Smooth muscle cell (in vitro differentiated cells): ENCODE results near the gene CD37. TPM values are rescaled to one million over a fixed set of nuclear protein-coding genes. Genes with fewer than 3 reads are reported as not detected.
"Not testable (repeated sequence)": the region's sequence is repeated elsewhere in the genome, so short reads cannot be mapped to it uniquely, and the experiment has no call there.

Source experiments
- DNase-seq: peaks from one replicate; lab custom pipeline; 2025; ENCODE audit not compliant: unreplicated experiment; lab: John Stamatoyannopoulos, UW
- H2AFZ ChIP-seq: fragments of 200-600 bp; sonication (generic); 2 replicates; pipeline ENCODE4 v1.6.0; 2016; ENCODE audit warnings: antibody characterized with exemption, low read depth, mild to moderate bottlenecking
- H3F3A ChIP-seq: fragments of 200-600 bp; sonication (generic); 2 replicates; pipeline ENCODE4 v1.6.0; 2017; ENCODE audit warnings: antibody characterized with exemption, low read depth
- H3K27ac ChIP-seq: fragments of 200-600 bp; sonication (generic); 2 replicates; pipeline ENCODE4 v1.5.1; 2016; ENCODE audit warnings: low read depth, mild to moderate bottlenecking
- H3K27me3 ChIP-seq: fragments of 200-600 bp; sonication (generic); 2 replicates; pipeline ENCODE4 v1.6.1; 2016; ENCODE audit warnings: low read depth, mild to moderate bottlenecking
- H3K36me3 ChIP-seq: fragments of 200-600 bp; sonication (generic); 2 replicates; pipeline ENCODE4 v1.5.1; 2016; ENCODE audit warnings: low read depth
- H3K4me1 ChIP-seq: fragments of 200-600 bp; sonication (generic); 2 replicates; pipeline ENCODE4 v1.5.1; 2016; ENCODE audit warnings: low read depth
- H3K4me2 ChIP-seq: fragments of 200-600 bp; sonication (generic); 2 replicates; pipeline ENCODE4 v1.6.0; 2016; ENCODE audit warnings: mild to moderate bottlenecking
- H3K4me3 ChIP-seq: fragments of 200-600 bp; sonication (generic); 2 replicates; pipeline ENCODE4 v1.5.1; 2016; ENCODE audit warnings: mild to moderate bottlenecking
- H3K79me2 ChIP-seq: fragments of 200-600 bp; sonication (generic); 2 replicates; pipeline ENCODE4 v1.6.0; 2016; ENCODE audit warnings: low read depth, mild to moderate bottlenecking
- H3K9ac ChIP-seq: fragments of 200-600 bp; sonication (generic); 2 replicates; pipeline ENCODE4 v1.6.0; 2016; ENCODE audit warnings: low read depth
- H3K9me3 ChIP-seq: fragments of 200-600 bp; sonication (generic); replicated peaks from 2 replicates; pipeline ENCODE4 v1.5.1; 2016; ENCODE audit warnings: low read depth
- H4K20me1 ChIP-seq: fragments of 200-600 bp; sonication (generic); 2 replicates; pipeline ENCODE4 v1.6.0; 2016; ENCODE audit warnings: low read depth
- CTCF ChIP-seq: fragments of 200-600 bp; sonication (generic); IDR thresholded peaks from 2 replicates; pipeline ENCODE4 v1.5.1; 2017; ENCODE audit warnings: borderline replicate concordance, mild to moderate bottlenecking, antibody characterized with exemption; ENCODE audit not compliant: insufficient read depth, poor library complexity, severe bottlenecking
- WGBS: methylation state at CpG from one replicate; pipeline ENCODE4 v1.1.7; 2016; ENCODE audit warnings: low lambda C conversion rate; 5-methylcytosine and 5-hydroxymethylcytosine counted together
- polyA plus RNA-seq: library from polyadenylated mRNA; unstranded; fragments of >200 nt; fragmentation: Nextera tagmentation; extraction: Ambion mirVana; gene quantifications from 2 replicates; pipeline ENCODE4 v1.2.1, GENCODE V29; 2016
- total RNA-seq: library from RNA; depleted of rRNA; stranded (reverse); fragments of >200 nt; gene quantifications from 2 replicates; pipeline ENCODE4 v1.2.3, GENCODE V29; 2014

Gene CD37
- not detected in 2 replicates for total RNA-seq
- 7.0 and 8.8 TPM in 2 replicates for polyA plus RNA-seq

GRCh38 chr19:49335071-49335783 lies at the start of gene CD37:
Gene CD37, plus strand, starts transcription at chr19:49335406. Its CDS starts 135 bp downstream, at chr19:49335541.
- H3K79me2 ChIP-seq = no peaks in the 10 kb centered on the region
- no peaks in the 10 kb centered on the region for H3K36me3 ChIP-seq
- H3F3A ChIP-seq = no peaks in the 10 kb centered on the region
- no peaks in the 10 kb centered on the region for H3K27me3 ChIP-seq
- no peak for DNase-seq
- H3K4me3 ChIP-seq = no peak within 1 kb of the TSS
- H3K27ac ChIP-seq = no peak within 1 kb of the TSS
- H2AFZ ChIP-seq = no peak within 1 kb of the TSS
- H3K9ac ChIP-seq = no peak within 1 kb of the TSS
- H3K4me2 ChIP-seq = no peak within 1 kb of the TSS
- H3K9me3 ChIP-seq = no peaks in the 10 kb centered on the region
- H3K4me1 ChIP-seq = peaks cover 4% of the 10 kb centered on the region
- no peak for TF ChIP-seq CTCF
- WGBS = 83% methylated on average over 10 of the region's 13 CpGs
- peaks cover 24% of the 10 kb centered on the region for H4K20me1 ChIP-seq

DNA sequence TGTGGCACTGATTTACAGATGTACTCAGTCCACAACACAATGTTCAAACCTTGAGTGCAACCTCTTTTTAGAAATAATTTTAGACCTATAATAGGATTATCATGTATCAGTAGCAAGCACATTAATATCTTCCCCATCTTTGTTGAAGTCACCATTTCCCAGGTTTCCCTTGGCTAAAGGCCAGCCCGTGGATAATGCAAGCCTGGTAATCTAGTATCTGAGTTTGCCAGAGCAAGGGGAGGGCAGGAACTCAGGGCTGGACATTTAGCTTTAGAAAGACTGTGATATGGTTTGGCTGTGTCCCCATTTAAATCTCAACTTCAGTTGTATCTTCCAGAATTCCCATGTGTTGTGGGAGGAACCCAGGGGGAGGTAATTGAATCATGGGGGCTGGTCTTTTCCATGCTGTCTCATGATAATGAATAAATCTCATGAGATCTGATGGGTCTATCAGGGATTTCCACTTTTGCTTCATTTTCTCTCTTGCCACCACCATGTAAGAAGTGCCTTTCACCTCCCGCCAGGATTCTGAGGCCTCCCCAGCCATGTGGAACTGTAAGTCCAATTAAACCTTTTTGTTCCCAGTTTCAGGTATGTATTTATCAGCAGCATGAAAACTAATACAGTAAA lies 48.0 kb upstream of the CD37 start:
- Histone ChIP-seq H4K20me1 (no peaks in the 10 kb centered on the region), H3K27me3 (no peaks in the 10 kb centered on the region), H3K4me3 (no peak overlapping the region), H3K4me2 (no peak overlapping the region), H3K4me1 (no peaks in the 10 kb centered on the region), H3K9ac (no peak overlapping the region), H3K27ac (no peak overlapping the region), H3F3A (no peaks in the 10 kb centered on the region), H2AFZ (no peak overlapping the region), H3K36me3 (no peaks in the 10 kb centered on the region), H3K9me3 (no peaks in the 10 kb centered on the region), H3K79me2 (no peaks in the 10 kb centered on the region)
- DNase-seq = no peak
- WGBS = 29% methylated on average over 2 of the region's 2 CpGs
- no peak for TF ChIP-seq CTCF

DNA sequence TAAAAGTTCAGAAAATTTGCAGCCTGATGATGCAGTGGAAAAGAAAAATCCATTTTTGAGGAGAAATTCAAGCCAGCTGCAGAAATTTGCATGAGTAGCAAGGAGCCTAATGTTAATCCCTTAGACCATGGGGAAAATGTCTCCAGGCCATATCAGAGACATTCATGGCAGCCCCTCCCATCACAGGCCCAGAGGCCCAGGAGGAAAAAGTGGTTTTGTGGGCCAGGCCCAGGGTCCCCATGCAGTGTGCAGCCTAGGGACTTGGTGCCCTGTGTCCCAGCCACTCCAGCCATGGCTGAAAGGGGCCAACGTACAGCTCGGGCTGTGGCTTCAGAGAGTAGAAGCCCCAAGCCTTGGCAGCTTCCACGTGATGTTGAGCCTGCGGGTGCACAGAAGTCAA lies 47.0 kb upstream of the CD37 start:
- not testable (repeated sequence) for H3K4me1 ChIP-seq, H3K4me2 ChIP-seq, H3K79me2 ChIP-seq, DNase-seq, H2AFZ ChIP-seq, H3K9ac ChIP-seq, H4K20me1 ChIP-seq, H3K27ac ChIP-seq, H3K4me3 ChIP-seq, H3K27me3 ChIP-seq, H3F3A ChIP-seq, H3K36me3 ChIP-seq, H3K9me3 ChIP-seq
- WGBS = 95% methylated on average over 4 of the region's 4 CpGs

DNA sequence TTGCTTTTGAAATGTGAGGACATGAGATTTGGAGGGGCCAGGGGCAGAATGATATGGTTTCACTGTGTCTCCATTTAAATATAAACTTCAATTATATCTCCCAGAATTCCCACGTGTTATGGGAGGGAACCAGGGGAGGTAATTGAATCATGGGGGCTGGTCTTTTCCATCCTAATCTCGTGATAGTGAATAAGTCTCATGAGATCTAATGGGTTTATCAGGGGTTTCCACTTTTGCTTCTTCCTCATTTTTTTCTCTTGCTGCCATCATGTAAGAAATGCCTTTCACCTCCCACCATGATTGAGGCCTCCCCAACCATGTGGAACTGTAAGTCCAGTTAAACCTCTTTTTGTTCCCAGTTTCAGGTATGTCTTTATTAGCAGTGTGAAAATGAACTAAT lies 45.9 kb upstream of the CD37 start:
- not testable (repeated sequence) for H3K27ac ChIP-seq, H3K4me2 ChIP-seq, H2AFZ ChIP-seq, H3K9ac ChIP-seq, H3K79me2 ChIP-seq, DNase-seq, H3K9me3 ChIP-seq, H3K4me1 ChIP-seq, H3F3A ChIP-seq, H3K27me3 ChIP-seq, H3K4me3 ChIP-seq, H4K20me1 ChIP-seq, H3K36me3 ChIP-seq
- WGBS = 55% methylated on average over 2 of the region's 2 CpGs
